Measurements from ENCODE around the gene RALBP1.

GRCh38 chr18:9446839-9447238, 28.5 kb upstream of the RALBP1 start:
- no peak for TF ChIP-seq CTCF (IDR thresholded peaks at IDR 0.05)
- TF ChIP-seq POLR2AphosphoS5 (IDR thresholded peaks at IDR 0.05): no peak
- TF ChIP-seq EP300 (IDR thresholded peaks at IDR 0.05): no peak
- no peak for TF ChIP-seq POLR2A (IDR thresholded peaks at IDR 0.05; ENCODE audit: low read depth)

Data from esophagus muscularis mucosa (tissue), 4 donors.